Activated T-helper 1 cell treated with anti-CD3 and anti-CD28 coated beads, Interleukin-12 subunit alpha, Interleukin-12 subunit beta, Interleukin-2, Interleukin-4 antibody, amounts not matched to agents 30 ng/mL and 10 ng/mL and 1 ng/mL, durations not matched to agents 14 hours and 24 hours and 36 hours (primary cell): Measurements from ENCODE around the gene SYT1. TPM values are rescaled to one million over a fixed set of nuclear protein-coding genes. Genes with fewer than 3 reads are reported as not detected.

Experiments used
- DNase-seq: peaks from one replicate; pipeline ENCODE4 v3.0.0; 2021; ENCODE audit warnings: low spot score
- H3K27ac Mint-ChIP-seq: one replicate; pipeline ENCODE4 v1.8.0; 2021; ENCODE audit warnings: mild to moderate bottlenecking, mixed read lengths
- H3K27me3 Mint-ChIP-seq: one replicate; pipeline ENCODE4 v1.8.0; 2022; ENCODE audit warnings: mild to moderate bottlenecking, moderate library complexity, mixed read lengths; ENCODE audit not compliant: insufficient read depth
- H3K36me3 Mint-ChIP-seq: one replicate; pipeline ENCODE4 v1.8.0; 2021; ENCODE audit warnings: low read depth, mixed read lengths
- H3K4me1 Mint-ChIP-seq: one replicate; pipeline ENCODE4 v1.8.0; 2021; ENCODE audit warnings: low read depth, mixed read lengths
- H3K4me3 Mint-ChIP-seq: one replicate; pipeline ENCODE4 v1.8.0; 2021; ENCODE audit warnings: mild to moderate bottlenecking, moderate library complexity, mixed read lengths
- H3K9me3 Mint-ChIP-seq: one replicate; pipeline ENCODE4 v1.8.0; 2021; ENCODE audit warnings: mixed read lengths
- intact Hi-C: fragments of 100-400 bp; cut with micrococcal nuclease; formaldehyde crosslinking; loops from one replicate; pipeline ENCODE4 v1.15.1; 2024
- total RNA-seq: library from RNA; stranded (reverse); gene quantifications from 2 replicates; pipeline ENCODE4 v1.2.3, GENCODE V29; 2022

SYT1 gene
- total RNA-seq, 1 donor from 2014 or later: not detected

DNA sequence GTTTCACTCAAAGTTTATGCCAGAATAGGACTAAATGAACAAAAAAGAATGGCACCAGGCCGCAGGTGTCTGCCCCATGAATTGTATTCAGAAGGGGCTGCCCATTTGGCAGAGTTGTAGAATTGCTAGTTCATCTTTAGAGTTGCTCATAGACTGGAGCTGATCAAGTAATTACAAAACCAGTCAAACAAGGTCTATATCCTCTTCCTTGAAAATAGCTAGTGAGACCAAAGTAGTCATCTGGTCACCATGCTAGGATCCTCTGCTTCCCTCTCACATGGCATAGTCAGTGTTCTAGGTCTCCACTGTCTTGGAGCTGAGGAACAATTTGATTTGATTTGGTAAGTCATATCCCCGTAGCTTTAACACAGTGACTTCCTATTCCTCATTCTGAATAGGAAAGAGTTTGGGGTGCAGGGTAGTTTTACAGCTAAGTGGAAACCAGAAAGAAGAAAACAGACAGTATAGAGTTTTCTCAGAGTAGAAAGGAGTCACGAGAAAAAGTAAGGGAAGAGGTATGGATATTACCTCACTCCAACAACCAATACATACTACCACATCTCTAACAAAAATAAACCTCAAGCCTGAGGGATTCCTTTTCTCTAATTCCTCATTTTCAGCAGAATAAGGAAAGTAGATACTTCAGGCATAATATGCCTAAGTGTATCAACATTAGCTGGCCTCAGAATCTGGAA lies 574.1 kb downstream of the SYT1 start:
- DNase-seq: no peak
- Mint-ChIP-seq H3K27me3 (no peaks in the 10 kb centered on the region), H3K27ac (no peak overlapping the region), H3K4me3 (no peak overlapping the region), H3K9me3 (no peaks in the 10 kb centered on the region), H3K36me3 (no peaks in the 10 kb centered on the region), H3K4me1 (no peaks in the 10 kb centered on the region)
- intact Hi-C loops: no loop called here

DNA sequence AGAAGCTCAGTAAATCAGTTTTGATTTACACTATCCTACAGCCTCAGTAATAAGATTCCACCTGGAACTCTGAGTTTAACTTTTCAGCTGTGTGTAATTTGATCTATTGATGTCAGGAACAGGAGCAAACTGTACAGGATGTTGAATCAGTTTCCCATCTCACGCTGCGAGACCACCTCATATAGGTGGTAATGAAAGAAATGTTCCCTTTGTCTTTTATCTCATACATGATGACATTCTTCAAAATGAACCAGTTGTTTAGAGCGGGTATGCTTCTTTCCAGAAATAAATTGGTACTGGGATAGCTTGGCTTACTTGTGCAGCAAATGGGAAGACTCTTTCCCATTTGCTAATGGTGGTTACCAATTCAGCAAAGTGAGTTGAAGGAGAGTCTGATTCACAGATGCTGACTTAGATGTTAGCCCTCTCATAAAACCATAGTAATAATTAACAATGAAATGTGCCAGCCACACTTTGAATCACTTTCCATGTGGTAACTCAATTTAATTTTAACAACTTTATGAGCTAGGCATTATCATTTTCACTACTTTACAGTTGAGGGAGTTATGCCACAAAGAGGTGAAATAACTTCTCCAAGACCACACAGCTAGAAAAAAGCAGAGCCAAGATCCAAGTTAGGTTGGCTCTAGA lies 574.7 kb downstream of the SYT1 start:
- no peaks in the 10 kb centered on the region for H3K9me3 Mint-ChIP-seq
- no peaks in the 10 kb centered on the region for H3K36me3 Mint-ChIP-seq
- intact Hi-C loops: no loop called here
- no peak overlapping the region for H3K27ac Mint-ChIP-seq
- H3K4me1 Mint-ChIP-seq: no peaks in the 10 kb centered on the region
- no peaks in the 10 kb centered on the region for H3K27me3 Mint-ChIP-seq
- no peak for DNase-seq
- H3K4me3 Mint-ChIP-seq: no peak overlapping the region

DNA sequence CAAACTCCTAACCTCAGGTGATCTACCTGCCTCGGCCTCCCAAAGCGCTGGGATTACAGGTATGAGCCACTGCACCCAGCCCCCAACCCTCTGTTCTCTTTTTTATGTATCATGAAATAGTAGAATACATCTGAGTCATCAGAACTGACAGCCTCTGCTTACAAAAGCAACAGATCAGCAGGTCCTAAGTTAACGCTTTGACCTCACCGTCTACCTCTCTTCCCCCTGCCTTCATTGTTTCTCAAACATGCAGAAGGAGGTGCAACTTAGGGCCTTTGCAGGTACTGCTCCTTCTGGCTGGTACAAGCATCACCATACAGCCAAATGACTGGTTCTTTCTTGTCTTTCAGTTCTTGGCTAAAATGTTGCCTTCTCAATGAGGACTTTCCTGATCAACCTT lies 577.0 kb downstream of the SYT1 start:
- H3K27ac Mint-ChIP-seq: no peak overlapping the region
- no peaks in the 10 kb centered on the region for H3K4me1 Mint-ChIP-seq
- no peak overlapping the region for H3K4me3 Mint-ChIP-seq
- H3K27me3 Mint-ChIP-seq: no peaks in the 10 kb centered on the region
- intact Hi-C loops: no loop called here
- no peaks in the 10 kb centered on the region for H3K9me3 Mint-ChIP-seq
- no peaks in the 10 kb centered on the region for H3K36me3 Mint-ChIP-seq
- DNase-seq: no peak

DNA sequence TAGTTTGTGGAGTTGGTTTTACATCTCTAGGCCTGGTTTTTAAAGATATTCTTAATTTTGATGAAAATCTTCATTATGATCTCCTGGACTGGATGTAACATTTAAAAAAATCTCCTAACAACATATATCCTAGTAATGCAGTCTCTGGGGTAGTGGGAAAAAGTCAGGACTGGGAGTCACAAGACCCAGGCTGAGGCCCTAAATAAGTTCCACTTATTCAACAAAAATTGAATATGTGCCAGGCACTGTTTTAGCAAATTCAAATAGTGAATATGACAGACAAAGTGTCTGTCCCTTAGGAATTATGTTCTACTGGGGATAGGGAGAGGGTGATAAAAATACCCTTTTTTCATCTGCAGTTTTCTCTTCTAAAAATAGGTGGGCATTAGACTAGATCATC lies 577.8 kb downstream of the SYT1 start:
- Mint-ChIP-seq H3K4me3 (no peak overlapping the region), H3K9me3 (no peaks in the 10 kb centered on the region), H3K27me3 (no peaks in the 10 kb centered on the region), H3K4me1 (no peaks in the 10 kb centered on the region), H3K36me3 (no peaks in the 10 kb centered on the region), H3K27ac (no peak overlapping the region)
- intact Hi-C loops: no loop called here
- DNase-seq: no peak

DNA sequence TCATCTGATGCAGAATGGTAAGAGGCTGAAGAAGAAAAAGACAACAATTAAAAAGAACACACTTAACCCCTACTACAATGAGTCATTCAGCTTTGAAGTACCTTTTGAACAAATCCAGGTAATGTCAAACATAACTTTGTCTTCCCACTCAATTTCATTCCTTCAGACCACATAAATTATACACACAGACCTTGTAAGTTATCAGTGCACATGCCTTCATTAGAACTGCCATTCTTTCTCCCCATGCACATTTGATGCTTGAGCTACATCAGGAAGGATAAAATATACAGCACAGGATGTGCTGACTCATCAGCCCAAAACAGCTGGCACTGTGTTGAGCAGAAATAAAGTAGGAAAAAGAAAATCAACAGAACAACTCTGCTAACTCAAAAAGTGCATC lies 579.5 kb downstream of the SYT1 start:
- Mint-ChIP-seq H3K4me1 (no peaks in the 10 kb centered on the region), H3K27ac (no peak overlapping the region), H3K4me3 (no peak overlapping the region), H3K27me3 (no peaks in the 10 kb centered on the region), H3K9me3 (no peaks in the 10 kb centered on the region), H3K36me3 (no peaks in the 10 kb centered on the region)
- no peak for DNase-seq
- intact Hi-C loops: no loop called here

DNA sequence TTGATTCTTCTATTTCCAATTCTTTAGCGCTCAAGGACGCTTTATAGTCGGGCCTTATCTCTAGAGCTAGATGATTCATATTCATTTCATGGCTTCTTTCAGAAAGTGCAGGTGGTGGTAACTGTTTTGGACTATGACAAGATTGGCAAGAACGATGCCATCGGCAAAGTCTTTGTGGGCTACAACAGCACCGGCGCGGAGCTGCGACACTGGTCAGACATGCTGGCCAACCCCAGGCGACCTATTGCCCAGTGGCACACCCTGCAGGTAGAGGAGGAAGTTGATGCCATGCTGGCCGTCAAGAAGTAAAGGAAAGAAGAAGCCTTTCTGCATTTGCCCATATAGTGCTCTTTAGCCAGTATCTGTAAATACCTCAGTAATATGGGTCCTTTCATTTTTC lies 584.2 kb downstream of the SYT1 start:
- Mint-ChIP-seq H3K27ac (no peak overlapping the region), H3K9me3 (no peaks in the 10 kb centered on the region), H3K36me3 (no peaks in the 10 kb centered on the region), H3K4me3 (no peak overlapping the region), H3K27me3 (no peaks in the 10 kb centered on the region), H3K4me1 (no peaks in the 10 kb centered on the region)
- intact Hi-C loops: no loop called here
- no peak for DNase-seq

DNA sequence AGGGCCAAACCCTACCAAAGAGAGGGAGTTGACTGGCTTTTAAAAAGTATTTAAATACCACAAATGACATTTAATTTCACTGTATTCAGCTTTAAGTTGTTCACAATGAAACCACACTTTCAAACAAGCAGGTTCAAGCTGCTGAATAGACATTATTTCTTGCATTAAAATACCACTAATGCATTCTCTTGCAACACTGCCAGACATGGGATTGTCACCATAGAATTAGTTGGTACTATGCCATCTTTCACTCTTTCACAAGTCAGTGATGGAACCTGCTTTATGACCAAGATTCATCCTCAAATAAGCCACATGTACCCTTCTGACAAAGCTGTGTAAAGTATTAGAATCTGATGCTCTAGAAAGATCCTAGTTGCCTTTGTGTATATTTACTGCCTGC lies 586.8 kb downstream of the SYT1 start:
- H3K36me3 Mint-ChIP-seq: no peaks in the 10 kb centered on the region
- no peaks in the 10 kb centered on the region for H3K27me3 Mint-ChIP-seq
- no peak overlapping the region for H3K4me3 Mint-ChIP-seq
- H3K27ac Mint-ChIP-seq: no peak overlapping the region
- intact Hi-C loops: no loop called here
- no peak for DNase-seq
- no peaks in the 10 kb centered on the region for H3K4me1 Mint-ChIP-seq
- H3K9me3 Mint-ChIP-seq: no peaks in the 10 kb centered on the region

DNA sequence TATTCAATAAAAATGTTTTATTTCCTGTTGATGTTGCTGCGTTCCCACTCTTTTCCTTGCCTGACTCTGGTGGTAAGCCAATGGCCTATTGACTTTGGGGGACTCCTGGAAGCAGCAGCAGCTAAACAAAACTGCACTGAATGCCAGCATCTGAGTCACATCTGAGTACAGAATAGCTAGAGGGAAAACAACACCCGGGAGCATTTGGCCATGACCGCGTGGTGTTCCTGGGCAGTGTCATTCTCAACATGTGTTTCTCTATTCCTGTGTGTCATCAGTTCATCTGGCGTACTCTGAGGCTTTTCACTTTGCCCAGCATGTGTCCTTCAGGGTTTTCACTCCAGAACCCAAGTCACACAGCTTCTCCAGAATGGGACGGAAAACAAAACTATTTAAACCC lies 587.4 kb downstream of the SYT1 start:
- Mint-ChIP-seq H3K27ac (no peak overlapping the region), H3K9me3 (no peaks in the 10 kb centered on the region), H3K27me3 (no peaks in the 10 kb centered on the region), H3K36me3 (no peaks in the 10 kb centered on the region), H3K4me3 (no peak overlapping the region), H3K4me1 (no peaks in the 10 kb centered on the region)
- intact Hi-C loops: no loop called here
- no peak for DNase-seq

DNA sequence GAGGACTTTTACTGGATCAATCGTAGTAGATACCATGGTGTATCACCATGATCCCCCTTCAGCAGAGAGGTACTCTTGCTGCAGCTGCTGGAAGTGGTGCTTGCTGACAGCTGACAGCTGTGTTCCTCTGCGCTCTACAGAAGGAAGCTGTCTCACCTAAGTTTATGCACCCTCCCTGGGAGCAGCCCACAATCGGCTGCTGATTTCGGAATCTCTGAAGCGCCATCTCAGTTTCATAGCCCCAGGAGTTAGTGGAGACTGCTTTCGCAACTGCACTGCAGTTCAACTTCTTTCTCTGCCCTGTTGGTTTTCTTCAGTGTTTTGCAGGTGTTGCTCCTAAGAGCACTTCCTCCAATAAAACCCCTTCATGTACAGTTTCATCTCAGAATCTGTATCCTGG lies 588.3 kb downstream of the SYT1 start:
- Mint-ChIP-seq H3K27ac (no peak overlapping the region), H3K9me3 (no peaks in the 10 kb centered on the region), H3K4me1 (no peaks in the 10 kb centered on the region), H3K27me3 (no peaks in the 10 kb centered on the region), H3K4me3 (no peak overlapping the region), H3K36me3 (no peaks in the 10 kb centered on the region)
- no peak for DNase-seq
- intact Hi-C loops: no loop called here

DNA sequence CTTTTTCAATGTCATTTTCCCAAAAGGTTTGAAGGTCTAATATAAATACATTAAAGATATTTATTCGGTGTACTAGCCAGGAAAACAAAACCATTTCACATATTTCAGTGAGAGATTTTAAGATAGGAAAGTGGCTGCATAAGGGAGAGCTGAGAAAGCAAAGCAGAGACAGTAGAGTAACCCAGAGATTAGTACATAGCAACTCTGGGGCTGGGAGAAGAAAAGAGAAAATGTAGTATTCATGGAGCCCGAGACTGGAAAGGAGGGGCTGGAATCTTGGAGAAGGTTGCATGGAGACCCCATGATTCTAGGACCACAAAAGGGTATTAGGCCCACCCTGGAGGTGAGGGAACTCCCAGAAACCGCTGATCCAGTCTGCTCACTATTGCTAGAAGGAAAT lies 589.2 kb downstream of the SYT1 start:
- Mint-ChIP-seq H3K9me3 (no peaks in the 10 kb centered on the region), H3K27me3 (no peaks in the 10 kb centered on the region), H3K27ac (no peak overlapping the region), H3K36me3 (no peaks in the 10 kb centered on the region), H3K4me3 (no peak overlapping the region), H3K4me1 (no peaks in the 10 kb centered on the region)
- intact Hi-C loops: no loop called here
- no peak for DNase-seq

DNA sequence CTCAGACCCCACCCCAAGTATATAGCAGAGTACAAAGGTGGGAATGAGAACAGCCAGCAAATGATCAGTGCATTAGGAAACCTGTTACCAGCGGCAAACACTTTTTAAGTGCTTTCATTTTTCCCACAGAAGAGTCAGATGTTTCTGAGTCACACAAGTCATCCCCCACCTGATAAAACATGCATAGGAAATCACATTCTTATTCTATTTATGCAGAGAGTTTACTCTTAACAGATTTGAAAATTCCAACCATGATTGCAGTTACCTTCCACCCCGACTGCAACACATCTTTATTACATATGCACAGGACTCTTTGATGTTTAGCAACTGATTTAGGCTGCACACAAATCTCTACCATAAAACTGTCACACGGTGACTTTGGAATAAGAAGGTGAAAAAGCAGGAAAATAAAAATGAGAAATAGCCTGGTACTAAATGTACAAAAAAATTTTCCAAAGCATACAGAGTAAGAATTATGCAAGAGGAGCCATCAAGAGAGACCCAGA lies 589.8 kb downstream of the SYT1 start:
- Mint-ChIP-seq H3K4me3 (no peak overlapping the region), H3K4me1 (no peaks in the 10 kb centered on the region), H3K27me3 (no peaks in the 10 kb centered on the region), H3K9me3 (no peaks in the 10 kb centered on the region), H3K36me3 (no peaks in the 10 kb centered on the region), H3K27ac (no peak overlapping the region)
- intact Hi-C loops: no loop called here
- no peak for DNase-seq

DNA sequence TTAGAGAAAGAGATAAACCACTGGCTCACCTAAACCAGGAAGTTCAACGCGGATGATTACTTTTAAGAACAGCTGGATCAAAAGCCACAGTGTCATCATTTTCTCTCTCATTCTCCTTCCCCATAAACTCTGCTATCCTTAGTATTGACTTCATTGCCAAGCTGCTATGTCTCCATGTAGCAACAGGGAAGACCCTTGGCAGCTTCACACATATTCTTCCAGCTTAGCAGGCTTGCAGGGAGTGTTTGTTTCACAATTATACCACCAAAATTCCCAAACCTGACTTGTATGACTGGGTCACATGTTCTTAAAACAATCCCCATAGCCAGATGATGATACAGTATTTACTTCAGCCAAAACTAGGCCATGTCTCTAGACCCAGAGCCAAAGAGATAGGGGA lies 590.7 kb downstream of the SYT1 start:
- H3K36me3 Mint-ChIP-seq: no peaks in the 10 kb centered on the region
- H3K27me3 Mint-ChIP-seq: no peaks in the 10 kb centered on the region
- intact Hi-C loops: no loop called here
- H3K4me1 Mint-ChIP-seq: no peaks in the 10 kb centered on the region
- H3K9me3 Mint-ChIP-seq: peaks cover 3% of the 10 kb centered on the region
- no peak for DNase-seq
- H3K27ac Mint-ChIP-seq: no peak overlapping the region
- H3K4me3 Mint-ChIP-seq: no peak overlapping the region

DNA sequence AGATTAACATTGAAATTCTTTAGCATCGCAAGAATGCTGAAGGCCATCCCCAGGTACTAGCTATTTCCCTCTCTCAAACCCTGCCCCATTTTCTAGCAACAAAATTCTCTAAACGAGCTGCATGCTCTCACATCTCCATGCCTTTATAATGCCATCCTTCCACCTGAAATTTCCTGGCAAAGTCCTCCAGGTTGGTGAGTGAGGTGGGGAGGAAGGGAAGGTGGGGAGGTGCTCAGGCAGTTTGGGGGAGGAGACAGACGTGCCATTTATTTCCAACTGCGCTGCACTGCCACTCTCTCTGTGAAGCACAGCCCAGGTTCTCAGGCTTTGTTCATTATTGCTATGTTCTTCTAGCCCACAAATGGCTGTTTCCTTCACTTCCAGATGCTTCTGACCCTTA lies 617.7 kb downstream of the SYT1 start:
- Mint-ChIP-seq H3K36me3 (no peaks in the 10 kb centered on the region), H3K27ac (no peak overlapping the region), H3K9me3 (no peaks in the 10 kb centered on the region), H3K4me1 (no peaks in the 10 kb centered on the region), H3K4me3 (no peak overlapping the region), H3K27me3 (no peaks in the 10 kb centered on the region)
- intact Hi-C loops: no loop called here
- no peak for DNase-seq

DNA sequence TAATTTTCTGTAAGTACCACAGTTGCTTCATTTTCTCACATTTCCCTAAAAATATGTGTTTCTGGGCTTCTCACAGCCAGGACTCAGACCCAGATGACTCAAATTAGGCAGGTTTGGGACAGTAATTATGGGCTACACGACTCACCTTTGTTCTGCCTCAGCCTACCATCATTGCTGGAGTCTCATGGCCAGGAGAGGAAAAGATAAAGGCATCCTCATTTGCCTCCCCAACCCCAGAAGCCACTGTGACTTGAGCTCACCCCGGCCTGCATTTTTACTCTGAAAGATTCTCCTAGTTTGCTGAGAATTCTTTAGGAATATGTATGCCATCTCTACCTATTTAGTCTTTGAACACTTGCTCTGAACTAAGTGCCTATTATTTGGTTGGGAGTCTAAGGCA lies 618.3 kb downstream of the SYT1 start:
- DNase-seq: no peak
- intact Hi-C loops: no loop called here
- no peak overlapping the region for H3K27ac Mint-ChIP-seq
- no peaks in the 10 kb centered on the region for H3K27me3 Mint-ChIP-seq
- H3K36me3 Mint-ChIP-seq: no peaks in the 10 kb centered on the region
- no peak overlapping the region for H3K4me3 Mint-ChIP-seq
- no peaks in the 10 kb centered on the region for H3K4me1 Mint-ChIP-seq
- H3K9me3 Mint-ChIP-seq: no peaks in the 10 kb centered on the region
